ENCODE measurements around the gene ARAP3. TPM values are rescaled to one million over a fixed set of nuclear protein-coding genes. Genes with fewer than 3 reads are reported as not detected.

ARAP3 gene
- total RNA-seq, 1 experiment from 2014 or later: 15.1 TPM

- Histone ChIP-seq H3K36me3 (ENCODE audit: control insufficient read depth in 1 of 2, insufficient read depth in 2 of 2, low read length in 2 of 2) (no peaks in the 10 kb centered on the region), H3K4me1 (ENCODE audit: control insufficient read depth in 1 of 2, insufficient read depth in 2 of 2, low read length in 2 of 2) (peaks cover 0 to 16% of the 10 kb centered on the region in 2 experiments; a peak in 2 of 4 replicates), H3K9me3 (ENCODE audit: control insufficient read depth in 1 of 2, insufficient read depth in 1 of 2, low read depth in 1 of 2, low read length in 2 of 2) (no peaks in the 10 kb centered on the region), H3K9me2 (ENCODE audit: insufficient read depth) (no peaks in the 10 kb centered on the region), H3K4me3 (replicated peaks in 1 of 2; ENCODE audit: low read depth in 1 of 2, low read length in 2 of 2) (no peak overlapping the region), H3K4me2 (ENCODE audit: low read length) (no peak overlapping the region), H4K20me1 (ENCODE audit: insufficient read depth) (no peaks in the 10 kb centered on the region), H3K27me3 (ENCODE audit: insufficient read depth, low read length) (no peaks in the 10 kb centered on the region), H2AFZ (ENCODE audit: low read depth, low read length, poor library complexity, severe bottlenecking) (no peak overlapping the region), H3K9ac (ENCODE audit: low read length) (no peak overlapping the region), H3K27ac (ENCODE audit: low read depth, low read length) (no peak overlapping the region), H3K79me2 (ENCODE audit: insufficient read depth, low read length) (no peaks in the 10 kb centered on the region)
- DNase-seq (ENCODE audit: low read depth, low spot score): no peak
- ChIA-PET POLR2A (no interaction called here), CTCF (no interaction called here), RAD21 (ENCODE audit: low non-redundant PET in 1 of 2, low total read pairs in 2 of 2, uncharacterized antibody in 2 of 2, unreplicated experiment in 2 of 2) (no interaction called here)
- TF ChIP-seq ZFX (IDR thresholded peaks at IDR 0.05): no peak
- TF ChIP-seq EZH2 (IDR thresholded peaks at IDR 0.05): no peak
- TF ChIP-seq ZNF274 (IDR thresholded peaks at IDR 0.05; ENCODE audit: low read depth, low read length): no peak
- no peak for TF ChIP-seq SIN3A (IDR thresholded peaks at IDR 0.05; ENCODE audit: low read depth)
- TF ChIP-seq ATF3 (IDR thresholded peaks at IDR 0.05): no peak
- TF ChIP-seq REST (IDR thresholded peaks at IDR 0.05; ENCODE audit: low read depth): no peak
- no peak for TF ChIP-seq POLR2AphosphoS5 (IDR thresholded peaks at IDR 0.05; ENCODE audit: low read depth, low read length)
- TF ChIP-seq TCF7L2 (IDR thresholded peaks at IDR 0.05; ENCODE audit: borderline replicate concordance, extremely low read depth, insufficient read depth, insufficient read length): no peak
- no peak; the same call in 1 of the 2 replicates for TF ChIP-seq SP1 (IDR thresholded peaks at IDR 0.05; ENCODE audit: low read depth)
- no peak for TF ChIP-seq YY1 (IDR thresholded peaks at IDR 0.05; ENCODE audit: extremely low read depth, insufficient replicate concordance, low read depth, low read length)
- no peak for TF ChIP-seq CTCF (IDR thresholded peaks at IDR 0.05 in 2 of 3, conservative IDR thresholded peaks at IDR 0.05 in 1 of 3; ENCODE audit: borderline replicate concordance in 1 of 3, insufficient read depth in 1 of 3, low read depth in 2 of 3, low read length in 2 of 3)
- no peak for TF ChIP-seq RAD21 (IDR thresholded peaks at IDR 0.05; ENCODE audit: low read depth)
- TF ChIP-seq JUND (IDR thresholded peaks at IDR 0.05): no peak
- ATAC-seq: no peak
- BruUV-seq (replicated peaks): no TSS peak
- intact Hi-C loops (cut with micrococcal nuclease): no loop called here
These were observed 24.6 kb downstream of the ARAP3 start for GRCh38 chr5:141657404-141657803.
